HepG2 (cell line): Measurements from ENCODE around the gene GAS5. TPM values are rescaled to one million over a fixed set of nuclear protein-coding genes. Genes with fewer than 3 reads are reported as not detected.

Source experiments
- ARHGAP35 ChIP-seq: sonication (generic); formaldehyde crosslinking; IDR thresholded peaks from 2 replicates; pipeline ENCODE4 v1.9.0; 2022; ENCODE audit warnings: mild to moderate bottlenecking, inconsistent platforms, moderate library complexity, missing genetic modification reagents, borderline replicate concordance
- KDM5A ChIP-seq: fragments of 200-600 bp; sonication (generic); IDR thresholded peaks from 2 replicates; pipeline ENCODE4 v1.7.0; 2018; ENCODE audit warnings: antibody characterized with exemption, mild to moderate bottlenecking, low read length, borderline replicate concordance
- NFYC ChIP-seq: IDR thresholded peaks from 2 replicates; pipeline ENCODE4 v1.6.1; 2016; ENCODE audit warnings: missing genetic modification reagents, missing compliant biosample characterization
- PTBP1 ChIP-seq: fragments of 200-400 bp; formaldehyde crosslinking; IDR thresholded peaks from 2 replicates; pipeline ENCODE4 v1.6.1; 2018; ENCODE audit warnings: low read length, low read depth; ENCODE audit not compliant: poor library complexity, severe bottlenecking
- RCOR2 ChIP-seq: IDR thresholded peaks from 2 replicates; pipeline ENCODE4 v1.6.1; 2016; ENCODE audit warnings: missing biosample characterization, missing genetic modification reagents
- RXRB ChIP-seq: IDR thresholded peaks from 2 replicates; pipeline ENCODE4 v1.6.1; 2016; ENCODE audit warnings: borderline replicate concordance, missing genetic modification reagents, missing compliant biosample characterization
- STAT5B ChIP-seq: sonication (generic); formaldehyde crosslinking; IDR thresholded peaks from 2 replicates; pipeline ENCODE4 v1.4.0; 2020; ENCODE audit warnings: missing genetic modification reagents
- TAF15 ChIP-seq: fragments of 200-400 bp; formaldehyde crosslinking; IDR thresholded peaks from one replicate; pipeline ENCODE4 v1.6.1; 2018; ENCODE audit warnings: mild to moderate bottlenecking, low read depth, low read length; ENCODE audit not compliant: poor library complexity, severe bottlenecking
- U2AF2 ChIP-seq: fragments of 200-400 bp; formaldehyde crosslinking; IDR thresholded peaks from 2 replicates; pipeline ENCODE4 v1.6.1; 2017; ENCODE audit warnings: low read depth, mild to moderate bottlenecking, low read length
- YEATS4 ChIP-seq: sonication (generic); formaldehyde crosslinking; IDR thresholded peaks from 2 replicates; pipeline ENCODE4 v1.4.0; 2020; ENCODE audit warnings: missing genetic modification reagents, borderline replicate concordance
- ZFAT ChIP-seq: sonication (generic); formaldehyde crosslinking; conservative IDR thresholded peaks from 2 replicates; pipeline ENCODE4 v1.8.1; 2023; ENCODE audit warnings: missing genetic modification reagents, inconsistent platforms
- ZMYM4 ChIP-seq: sonication (generic); formaldehyde crosslinking; IDR thresholded peaks from 2 replicates; pipeline ENCODE4 v1.8.1; 2023; ENCODE audit warnings: mild to moderate bottlenecking, missing genetic modification reagents
- ZNF615 ChIP-seq: sonication (generic); formaldehyde crosslinking; IDR thresholded peaks from 2 replicates; pipeline ENCODE4 v1.5.0; 2020; ENCODE audit warnings: mild to moderate bottlenecking, missing genetic modification reagents, borderline replicate concordance
- ZNF841 ChIP-seq: sonication (generic); formaldehyde crosslinking; IDR thresholded peaks from 2 replicates; pipeline ENCODE4 v1.8.1; 2023; ENCODE audit warnings: missing genetic modification reagents, borderline replicate concordance
- polyA plus RNA-seq, 8 experiments: library from polyadenylated mRNA; depleted of rRNA in 3 of 8; stranded (reverse) in 7 of 8; unstranded in 1 of 8; fragments of >200 nt; fragmentation: Illumina TruSeq in 4 of 8; extraction: Trizol in 4 of 8; gene quantifications; 2 replicates each; pipeline versions ENCODE4 v1.2.1 to v1.2.3, GENCODE V29; 2011 to 2016; ENCODE audit warnings: low read depth in 4 of 8, missing spikeins in 1 of 8, mixed read lengths in 1 of 8; ENCODE audit not compliant: insufficient read depth in 1 of 8
- total RNA-seq, 5 experiments: library from RNA; depleted of rRNA; stranded (reverse); fragments of >200 nt; fragmentation: Illumina TruSeq; extraction: Trizol; gene quantifications; 2 replicates each; pipeline ENCODE4 v1.2.3, GENCODE V29; 2016; ENCODE audit warnings: low read depth in 1 of 5
- TF ChIP-seq, protein P1 (sequence below): sonication (generic); formaldehyde crosslinking; IDR thresholded peaks from 2 replicates; pipeline ENCODE4 v1.4.0; 2020; ENCODE audit warnings: missing genetic modification reagents, borderline replicate concordance
- TF ChIP-seq, protein P2 (sequence below): sonication (generic); formaldehyde crosslinking; IDR thresholded peaks from 2 replicates; pipeline ENCODE4 v1.5.1; 2020; ENCODE audit warnings: missing genetic modification reagents, mild to moderate bottlenecking, borderline replicate concordance
- TF ChIP-seq, protein P3 (sequence below): sonication (generic); formaldehyde crosslinking; IDR thresholded peaks from 2 replicates; pipeline ENCODE4 v1.5.0; 2020; ENCODE audit warnings: missing genetic modification reagents
- TF ChIP-seq, protein P4 (sequence below): sonication (generic); formaldehyde crosslinking; IDR thresholded peaks from 2 replicates; pipeline ENCODE4 v1.9.0; 2021; ENCODE audit warnings: missing genetic modification reagents, borderline replicate concordance
- TF ChIP-seq, protein P5 (sequence below): sonication (generic); formaldehyde crosslinking; IDR thresholded peaks from 2 replicates; pipeline ENCODE4 v1.5.0; 2020; ENCODE audit warnings: missing genetic modification reagents, mild to moderate bottlenecking, borderline replicate concordance

GAS5 gene
- total and polyA plus RNA-seq, 2 of the 13 experiments (the other 11 are each of a cell fraction or from before 2014, with no cell fraction given) = 352 to 738 TPM

DNA sequence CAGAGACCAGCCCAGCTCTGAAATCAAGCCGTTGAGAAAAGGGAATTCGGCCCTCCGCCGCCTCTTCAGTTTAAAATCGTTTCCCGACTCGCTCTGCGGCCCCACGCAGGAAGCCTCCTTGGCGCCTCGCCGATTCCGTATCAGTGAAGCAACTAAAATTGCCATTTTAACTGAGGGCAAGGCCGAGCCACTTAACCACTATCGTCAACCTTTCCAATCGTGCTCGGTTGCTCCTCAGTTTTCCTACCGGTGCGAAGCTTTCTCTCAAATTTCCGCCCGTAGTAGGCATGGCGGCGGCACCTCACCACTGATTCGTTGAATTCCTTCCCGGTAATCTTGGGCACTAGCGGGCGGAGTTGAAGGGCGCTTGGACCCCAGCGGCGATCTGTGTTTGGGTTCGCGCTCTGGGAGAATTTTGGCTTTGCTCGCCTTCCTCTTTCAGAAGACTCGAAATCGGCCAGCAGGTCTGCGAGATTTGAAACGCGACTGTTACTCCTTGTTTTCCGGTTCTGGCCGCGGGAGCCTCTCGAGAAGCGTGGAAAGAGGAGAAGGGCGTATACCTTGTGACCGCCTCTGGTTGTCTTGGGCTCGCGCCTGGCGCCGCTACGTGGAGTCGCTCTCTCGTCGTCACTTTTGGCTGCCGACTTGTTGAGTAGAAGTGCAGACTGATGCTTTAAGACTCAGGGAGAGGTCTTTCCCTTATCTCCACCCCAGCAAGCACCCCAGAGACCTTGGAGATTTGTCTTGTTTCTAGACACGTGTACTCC, 43.3 kb downstream of the GAS5 start, which contains the start of the genes CENPL and DARS2 (continued):
- TF ChIP-seq, protein P1, sequence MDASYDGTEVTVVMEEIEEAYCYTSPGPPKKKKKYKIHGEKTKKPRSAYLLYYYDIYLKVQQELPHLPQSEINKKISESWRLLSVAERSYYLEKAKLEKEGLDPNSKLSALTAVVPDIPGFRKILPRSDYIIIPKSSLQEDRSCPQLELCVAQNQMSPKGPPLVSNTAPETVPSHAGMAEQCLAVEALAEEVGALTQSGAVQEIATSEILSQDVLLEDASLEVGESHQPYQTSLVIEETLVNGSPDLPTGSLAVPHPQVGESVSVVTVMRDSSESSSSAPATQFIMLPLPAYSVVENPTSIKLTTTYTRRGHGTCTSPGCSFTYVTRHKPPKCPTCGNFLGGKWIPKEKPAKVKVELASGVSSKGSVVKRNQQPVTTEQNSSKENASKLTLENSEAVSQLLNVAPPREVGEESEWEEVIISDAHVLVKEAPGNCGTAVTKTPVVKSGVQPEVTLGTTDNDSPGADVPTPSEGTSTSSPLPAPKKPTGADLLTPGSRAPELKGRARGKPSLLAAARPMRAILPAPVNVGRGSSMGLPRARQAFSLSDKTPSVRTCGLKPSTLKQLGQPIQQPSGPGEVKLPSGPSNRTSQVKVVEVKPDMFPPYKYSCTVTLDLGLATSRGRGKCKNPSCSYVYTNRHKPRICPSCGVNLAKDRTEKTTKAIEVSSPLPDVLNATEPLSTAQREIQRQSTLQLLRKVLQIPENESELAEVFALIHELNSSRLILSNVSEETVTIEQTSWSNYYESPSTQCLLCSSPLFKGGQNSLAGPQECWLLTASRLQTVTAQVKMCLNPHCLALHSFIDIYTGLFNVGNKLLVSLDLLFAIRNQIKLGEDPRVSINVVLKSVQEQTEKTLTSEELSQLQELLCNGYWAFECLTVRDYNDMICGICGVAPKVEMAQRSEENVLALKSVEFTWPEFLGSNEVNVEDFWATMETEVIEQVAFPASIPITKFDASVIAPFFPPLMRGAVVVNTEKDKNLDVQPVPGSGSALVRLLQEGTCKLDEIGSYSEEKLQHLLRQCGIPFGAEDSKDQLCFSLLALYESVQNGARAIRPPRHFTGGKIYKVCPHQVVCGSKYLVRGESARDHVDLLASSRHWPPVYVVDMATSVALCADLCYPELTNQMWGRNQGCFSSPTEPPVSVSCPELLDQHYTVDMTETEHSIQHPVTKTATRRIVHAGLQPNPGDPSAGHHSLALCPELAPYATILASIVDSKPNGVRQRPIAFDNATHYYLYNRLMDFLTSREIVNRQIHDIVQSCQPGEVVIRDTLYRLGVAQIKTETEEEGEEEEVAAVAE (CRISPR knock-in tag) = peak; percentile 84
- TF ChIP-seq TAF15 (no peak), ZMYM4 (CRISPR knock-in tag) (peak; percentile 95), ARHGAP35 (CRISPR knock-in tag) (no peak), STAT5B (no peak), NFYC (peak; percentile 77), YEATS4 (CRISPR knock-in tag) (peak; percentile 77; the same call in 1 of the 2 replicates), RCOR2 (CRISPR knock-in tag) (0 out of 2 replicates have a peak, but pooled peaks have one; percentile 46), ZNF841 (CRISPR knock-in tag) (no peak), PTBP1 (no peak), KDM5A (peak; percentile 46; the same call in 1 of the 2 replicates), RXRB (CRISPR knock-in tag) (peak; percentile 7; the same call in 1 of the 2 replicates), ZNF615 (CRISPR knock-in tag) (no peak), ZFAT (CRISPR knock-in tag) (0 out of 2 replicates have a peak, but pooled peaks have one; percentile 28), U2AF2 (no peak)
- TF ChIP-seq, protein P2, sequence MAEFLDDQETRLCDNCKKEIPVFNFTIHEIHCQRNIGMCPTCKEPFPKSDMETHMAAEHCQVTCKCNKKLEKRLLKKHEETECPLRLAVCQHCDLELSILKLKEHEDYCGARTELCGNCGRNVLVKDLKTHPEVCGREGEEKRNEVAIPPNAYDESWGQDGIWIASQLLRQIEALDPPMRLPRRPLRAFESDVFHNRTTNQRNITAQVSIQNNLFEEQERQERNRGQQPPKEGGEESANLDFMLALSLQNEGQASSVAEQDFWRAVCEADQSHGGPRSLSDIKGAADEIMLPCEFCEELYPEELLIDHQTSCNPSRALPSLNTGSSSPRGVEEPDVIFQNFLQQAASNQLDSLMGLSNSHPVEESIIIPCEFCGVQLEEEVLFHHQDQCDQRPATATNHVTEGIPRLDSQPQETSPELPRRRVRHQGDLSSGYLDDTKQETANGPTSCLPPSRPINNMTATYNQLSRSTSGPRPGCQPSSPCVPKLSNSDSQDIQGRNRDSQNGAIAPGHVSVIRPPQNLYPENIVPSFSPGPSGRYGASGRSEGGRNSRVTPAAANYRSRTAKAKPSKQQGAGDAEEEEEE (CRISPR knock-in tag) = 0 out of 2 replicates have a peak, but pooled peaks have one; percentile 46
- TF ChIP-seq, protein P3, sequence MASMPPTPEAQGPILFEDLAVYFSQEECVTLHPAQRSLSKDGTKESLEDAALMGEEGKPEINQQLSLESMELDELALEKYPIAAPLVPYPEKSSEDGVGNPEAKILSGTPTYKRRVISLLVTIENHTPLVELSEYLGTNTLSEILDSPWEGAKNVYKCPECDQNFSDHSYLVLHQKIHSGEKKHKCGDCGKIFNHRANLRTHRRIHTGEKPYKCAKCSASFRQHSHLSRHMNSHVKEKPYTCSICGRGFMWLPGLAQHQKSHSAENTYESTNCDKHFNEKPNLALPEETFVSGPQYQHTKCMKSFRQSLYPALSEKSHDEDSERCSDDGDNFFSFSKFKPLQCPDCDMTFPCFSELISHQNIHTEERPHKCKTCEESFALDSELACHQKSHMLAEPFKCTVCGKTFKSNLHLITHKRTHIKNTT = no peak
- TF ChIP-seq, protein P4, sequence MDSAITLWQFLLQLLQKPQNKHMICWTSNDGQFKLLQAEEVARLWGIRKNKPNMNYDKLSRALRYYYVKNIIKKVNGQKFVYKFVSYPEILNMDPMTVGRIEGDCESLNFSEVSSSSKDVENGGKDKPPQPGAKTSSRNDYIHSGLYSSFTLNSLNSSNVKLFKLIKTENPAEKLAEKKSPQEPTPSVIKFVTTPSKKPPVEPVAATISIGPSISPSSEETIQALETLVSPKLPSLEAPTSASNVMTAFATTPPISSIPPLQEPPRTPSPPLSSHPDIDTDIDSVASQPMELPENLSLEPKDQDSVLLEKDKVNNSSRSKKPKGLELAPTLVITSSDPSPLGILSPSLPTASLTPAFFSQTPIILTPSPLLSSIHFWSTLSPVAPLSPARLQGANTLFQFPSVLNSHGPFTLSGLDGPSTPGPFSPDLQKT (CRISPR knock-in tag) = no peak
- TF ChIP-seq, protein P5, sequence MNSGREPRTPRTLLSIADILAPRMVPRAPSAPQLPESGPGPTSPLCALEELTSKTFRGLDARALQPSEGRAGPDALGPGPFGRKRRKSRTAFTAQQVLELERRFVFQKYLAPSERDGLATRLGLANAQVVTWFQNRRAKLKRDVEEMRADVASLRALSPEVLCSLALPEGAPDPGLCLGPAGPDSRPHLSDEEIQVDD (CRISPR knock-in tag) = no peak
